Brain pericyte (primary cell): ENCODE measurements around the gene RDX.

Experiments
- DNase-seq: peaks from one replicate; pipeline ENCODE4 v3.0.0-alpha.2; 2012; ENCODE audit warnings: low read depth, low spot score

The RDX gene

DNA sequence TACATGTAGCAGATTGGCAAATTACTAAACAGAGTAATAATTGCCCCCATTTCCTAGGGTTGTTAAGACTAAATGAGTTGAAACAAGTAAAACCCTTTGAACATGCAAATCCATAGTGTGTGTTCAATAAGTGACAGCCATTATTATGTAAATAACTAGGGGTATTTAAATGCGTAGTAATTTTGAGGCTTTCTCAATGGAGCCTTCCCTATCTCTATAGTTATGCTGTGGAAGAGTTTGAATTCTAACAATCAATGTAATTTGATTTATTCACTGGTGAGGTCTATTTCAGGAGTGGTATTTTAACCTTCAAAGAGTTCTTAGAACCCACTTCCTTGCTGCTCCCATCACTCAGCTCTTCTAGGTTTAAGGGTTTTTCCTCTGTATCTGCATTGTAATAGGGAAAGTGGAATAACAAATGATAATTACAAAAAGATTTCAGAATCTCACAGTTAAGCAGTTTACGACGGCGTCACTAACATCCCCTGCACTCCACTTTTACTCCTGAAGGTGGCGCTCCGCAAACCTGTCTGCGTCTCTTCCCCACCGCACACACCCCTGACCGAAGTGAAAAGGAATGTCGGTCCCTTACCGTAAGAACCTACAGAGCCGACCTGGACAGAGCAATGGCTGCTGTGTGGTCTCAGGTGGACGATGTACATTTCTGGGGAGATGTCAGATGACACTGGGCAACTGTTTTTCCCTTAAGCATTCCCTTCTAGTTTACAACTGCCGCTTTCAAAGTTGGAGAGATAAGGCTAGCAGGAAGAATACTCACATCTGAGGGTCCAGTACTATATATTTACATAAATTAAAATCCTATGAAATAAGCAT is 122.4 kb downstream of the RDX start:
- DNase-seq = no peak

DNA sequence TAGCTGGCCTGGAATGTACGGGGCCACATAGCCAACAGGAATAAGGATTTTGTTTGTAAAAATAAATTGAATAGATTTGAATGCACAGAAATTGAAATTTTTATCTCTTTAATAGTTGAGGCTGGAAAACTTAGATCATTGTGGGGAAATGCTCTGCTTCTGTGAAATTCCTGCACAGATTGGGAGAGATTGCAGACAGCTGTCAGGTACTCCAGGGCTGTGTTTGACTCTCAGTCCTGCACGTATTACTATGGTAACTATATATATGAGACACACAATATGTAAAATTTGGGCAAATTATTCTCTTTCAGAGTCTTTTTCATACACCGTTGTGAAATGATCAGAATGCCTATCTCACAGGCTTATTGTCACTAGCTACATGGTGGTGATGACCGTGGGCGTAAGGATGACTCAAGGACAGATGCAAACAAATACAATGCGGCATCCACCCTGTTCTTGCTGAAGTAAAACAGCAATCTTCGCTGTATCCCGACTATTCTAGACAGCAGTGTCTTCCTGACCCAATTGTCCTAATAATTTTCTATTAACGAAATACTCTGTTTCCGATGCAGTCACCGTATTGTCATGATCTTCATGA is 123.8 kb downstream of the RDX start:
- no peak for DNase-seq

GRCh38 chr11:110169738-110170137 is 126.7 kb downstream of the RDX start:
- no peak for DNase-seq

- DNase-seq = no peak
Observed at GRCh38 chr11:110168033-110168803, 128.2 kb downstream of the RDX start.

DNA sequence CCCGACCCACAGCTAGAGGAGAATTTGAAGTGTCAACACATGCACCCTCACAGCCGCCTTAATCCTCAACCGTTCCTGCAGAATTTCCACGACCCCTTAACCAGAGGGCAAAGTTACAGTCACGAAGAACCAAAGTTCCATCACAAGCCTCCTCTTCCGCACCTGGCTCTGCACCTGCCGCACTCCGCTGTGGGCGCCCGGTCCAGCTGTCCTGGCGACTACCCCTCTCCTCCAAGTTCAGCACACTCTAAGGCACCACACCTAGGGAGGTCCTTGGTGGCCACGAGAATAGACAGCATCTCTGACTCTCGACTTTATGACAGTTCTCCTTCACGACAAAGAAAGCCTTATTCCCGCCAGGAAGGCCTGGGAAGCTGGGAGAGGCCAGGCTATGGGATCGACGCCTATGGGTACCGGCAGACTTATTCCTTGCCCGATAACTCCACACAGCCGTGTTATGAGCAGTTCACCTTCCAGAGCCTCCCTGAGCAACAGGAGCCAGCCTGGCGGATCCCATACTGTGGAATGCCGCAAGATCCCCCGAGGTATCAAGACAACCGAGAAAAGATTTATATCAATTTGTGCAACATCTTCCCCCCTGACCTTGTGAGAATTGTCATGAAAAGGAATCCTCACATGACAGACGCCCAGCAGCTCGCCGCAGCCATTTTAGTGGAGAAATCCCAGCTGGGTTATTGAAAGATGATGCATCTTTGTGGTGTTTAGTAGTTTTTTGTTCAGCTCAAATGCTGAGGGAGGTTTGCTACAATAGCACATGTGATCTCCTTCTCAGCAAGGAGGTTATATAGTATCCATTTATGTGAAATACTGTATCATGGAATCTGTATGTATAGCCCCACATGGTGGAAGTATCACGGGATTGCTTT is 131.1 kb downstream of the RDX start:
- DNase-seq = no peak

GRCh38 chr11:110162216-110162615 is 134.2 kb downstream of the RDX start:
- no peak for DNase-seq

GRCh38 chr11:110161061-110161460 is 135.4 kb downstream of the RDX start:
- DNase-seq = no peak

DNA sequence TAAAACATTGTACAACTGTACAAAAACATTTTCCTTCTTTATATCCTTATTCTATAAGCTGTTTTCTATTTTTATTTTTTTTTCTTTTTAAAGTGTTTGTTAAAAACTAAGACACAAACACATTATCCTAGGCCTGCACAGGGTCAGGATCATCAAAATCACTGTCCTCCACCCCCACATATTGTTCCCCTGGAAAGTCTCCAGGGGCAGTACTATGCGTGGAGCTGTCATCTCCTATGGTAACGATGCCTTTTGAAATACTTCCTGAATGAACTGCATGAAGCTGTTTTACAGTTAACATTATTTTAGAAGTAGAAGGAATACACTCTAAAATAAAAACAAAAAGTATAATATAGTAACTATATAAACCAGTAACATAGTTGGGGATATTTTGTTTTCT is 136.0 kb downstream of the RDX start:
- no peak for DNase-seq

DNA sequence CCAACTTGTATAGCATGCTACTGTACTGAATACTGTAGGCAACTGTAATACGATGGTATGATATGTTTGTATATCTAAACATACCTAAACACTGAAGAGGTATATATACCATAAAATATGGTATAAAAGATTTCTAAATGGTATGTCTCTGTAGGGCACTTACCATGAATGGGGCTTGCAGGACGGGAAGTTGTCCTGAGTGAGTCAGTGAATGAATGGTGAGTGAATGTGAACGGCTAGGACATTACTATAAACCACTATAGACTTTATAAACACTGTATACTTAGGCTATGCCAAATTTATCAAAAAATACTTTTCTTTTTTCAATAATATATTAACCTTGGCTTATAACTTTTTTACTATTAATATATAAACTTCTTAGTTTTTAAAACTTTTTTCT is 136.4 kb downstream of the RDX start:
- no peak for DNase-seq

DNA sequence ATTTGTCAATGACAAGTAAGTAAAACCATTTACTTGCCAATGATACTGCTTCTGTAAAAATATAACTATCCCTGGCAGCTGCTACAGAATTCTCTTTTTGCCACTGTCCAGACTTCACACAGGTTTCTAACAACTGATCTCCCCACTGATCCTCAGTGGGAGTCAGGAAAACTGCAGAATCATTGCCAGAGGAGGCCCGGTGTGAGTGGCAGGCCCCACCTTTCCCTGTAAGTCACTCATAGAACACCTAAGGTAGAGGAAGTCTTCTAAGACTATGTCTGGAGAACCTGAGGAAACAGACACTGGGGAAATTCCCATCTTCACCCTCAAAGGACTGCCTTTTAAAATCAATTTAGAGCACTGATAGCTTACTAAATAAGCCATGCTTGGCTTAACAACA is 136.9 kb downstream of the RDX start:
- DNase-seq = no peak

DNA sequence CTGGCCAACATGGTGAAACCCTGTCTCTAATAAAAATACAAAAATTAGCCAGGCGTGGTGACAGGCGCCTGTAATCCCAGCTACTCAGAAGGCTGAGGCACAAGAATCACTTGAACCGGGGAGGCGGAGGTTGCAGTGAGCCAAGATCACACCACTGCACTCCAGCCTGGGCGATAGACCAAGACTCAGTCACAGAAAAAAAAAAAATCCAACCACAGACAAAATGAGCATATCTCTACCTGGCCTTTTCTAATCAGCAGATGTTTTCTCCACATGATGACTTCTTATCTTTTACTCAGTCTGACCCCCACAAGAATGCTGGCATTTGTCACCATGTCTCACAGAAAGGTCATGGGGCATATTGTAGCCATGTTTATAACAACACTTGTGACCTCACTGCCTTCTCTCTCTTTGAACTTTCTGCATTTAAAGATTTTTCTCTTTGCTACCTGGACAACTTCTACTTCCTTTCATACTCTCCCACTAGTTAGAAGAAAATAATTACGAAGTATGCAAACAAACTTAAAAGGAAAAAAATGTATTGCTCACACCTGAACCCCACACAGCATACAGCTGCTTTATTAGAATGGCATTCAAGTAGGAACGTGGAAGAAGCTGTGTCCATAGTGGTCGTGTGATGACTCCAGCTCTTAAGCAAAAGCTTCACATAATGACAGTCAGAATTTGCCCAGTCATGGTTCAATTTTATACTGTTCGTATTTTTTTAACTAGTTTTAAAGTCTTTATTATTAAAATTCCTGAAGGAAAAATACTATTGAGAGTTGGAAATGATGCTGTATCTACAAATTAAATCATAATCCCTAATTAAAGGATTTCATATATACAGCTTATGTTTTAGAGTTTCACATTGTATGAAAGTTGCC is 137.9 kb downstream of the RDX start:
- no peak for DNase-seq

DNA sequence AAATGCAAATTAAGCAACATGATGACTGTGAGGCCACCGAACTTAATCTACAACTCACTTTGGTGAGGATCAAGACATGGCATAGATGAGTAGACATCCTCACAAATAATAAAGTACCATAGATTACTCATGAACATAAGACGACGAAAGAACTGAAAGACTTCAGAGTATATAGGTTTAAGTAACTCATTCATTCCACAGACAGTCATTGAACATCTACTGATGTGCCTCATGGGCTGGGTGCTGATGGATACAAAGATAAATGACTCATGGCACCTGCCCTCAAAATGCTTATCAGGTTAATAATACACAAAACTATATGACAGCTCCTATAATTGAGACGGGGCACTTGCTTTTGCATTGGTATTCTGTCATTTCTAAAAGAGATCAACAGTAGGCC is 139.9 kb downstream of the RDX start:
- DNase-seq = no peak

DNA sequence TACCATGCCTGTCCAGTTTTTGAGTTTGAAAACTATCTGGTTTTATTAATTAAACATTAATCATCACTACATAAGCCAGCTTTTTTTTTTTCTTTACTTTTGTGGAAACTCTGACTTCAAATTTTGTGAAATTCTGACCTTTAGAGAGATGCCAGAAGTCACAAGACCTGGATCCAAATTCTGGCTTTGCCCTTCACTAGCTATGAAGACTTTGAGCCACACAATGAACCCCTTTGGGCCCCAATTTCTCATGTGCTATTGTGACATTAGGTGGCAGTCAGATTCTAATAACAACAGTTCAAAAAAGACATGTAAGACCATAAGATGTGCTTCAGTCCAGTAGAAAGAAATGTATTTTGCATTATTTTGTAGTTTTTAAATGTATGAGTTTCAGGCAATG is 142.9 kb downstream of the RDX start:
- no peak for DNase-seq

GRCh38 chr11:110152199-110152598 is 144.2 kb downstream of the RDX start:
- no peak for DNase-seq

- DNase-seq = no peak
Observed at GRCh38 chr11:110148775-110149744, 147.4 kb downstream of the RDX start.

DNA sequence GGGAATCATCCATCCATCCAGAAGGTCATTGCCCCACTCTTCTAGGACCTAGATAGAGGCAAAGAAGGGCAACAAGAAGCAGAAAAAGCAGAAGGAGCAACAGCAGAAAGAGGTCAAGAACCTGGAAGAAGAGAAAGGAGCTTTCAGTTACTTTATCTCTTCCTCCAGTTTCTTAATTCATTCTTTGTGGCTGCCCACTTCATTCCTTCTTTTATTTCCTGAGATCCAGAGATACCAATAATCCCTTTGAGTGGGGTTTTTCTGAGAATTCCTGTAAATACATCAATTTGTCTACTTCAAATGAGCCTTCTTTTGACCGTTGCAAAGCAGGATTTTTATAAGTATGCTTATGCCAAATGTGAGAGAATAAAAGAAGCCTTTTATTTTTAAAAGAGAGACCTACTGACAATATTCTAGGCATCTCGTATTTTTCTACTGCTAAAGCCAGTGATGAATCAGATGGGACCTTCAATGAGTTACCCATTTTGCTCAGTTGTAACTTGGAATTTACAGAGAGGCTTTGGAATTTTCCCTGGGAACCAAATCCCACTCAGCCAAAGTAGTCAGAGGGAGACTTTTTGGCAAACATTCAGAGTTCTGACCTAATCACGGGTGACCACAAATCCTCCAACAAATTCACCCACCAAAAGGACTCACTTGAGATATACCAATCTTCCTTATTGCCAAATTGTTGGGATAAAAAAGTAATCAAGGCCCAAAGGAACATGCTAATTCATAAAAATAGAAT is 148.3 kb downstream of the RDX start:
- DNase-seq = no peak

DNA sequence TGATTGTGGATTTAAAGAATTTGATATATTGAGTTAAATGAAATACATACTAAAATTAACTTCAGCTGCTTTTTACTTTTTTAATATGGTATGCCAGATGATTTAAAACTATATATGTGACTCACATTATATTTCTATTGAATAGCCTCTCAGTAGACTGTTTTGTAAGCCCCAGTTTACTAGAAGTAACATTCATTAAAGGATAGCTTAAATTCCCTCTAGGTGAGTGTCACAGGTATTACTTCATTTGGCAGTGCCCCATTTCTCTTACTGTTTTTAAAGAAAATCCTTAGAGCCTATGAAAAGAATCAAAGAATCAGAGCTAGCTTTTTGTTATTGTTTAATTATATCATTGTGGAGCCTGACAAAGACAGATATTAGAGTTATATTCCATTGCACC is 154.6 kb downstream of the RDX start:
- no peak for DNase-seq

DNA sequence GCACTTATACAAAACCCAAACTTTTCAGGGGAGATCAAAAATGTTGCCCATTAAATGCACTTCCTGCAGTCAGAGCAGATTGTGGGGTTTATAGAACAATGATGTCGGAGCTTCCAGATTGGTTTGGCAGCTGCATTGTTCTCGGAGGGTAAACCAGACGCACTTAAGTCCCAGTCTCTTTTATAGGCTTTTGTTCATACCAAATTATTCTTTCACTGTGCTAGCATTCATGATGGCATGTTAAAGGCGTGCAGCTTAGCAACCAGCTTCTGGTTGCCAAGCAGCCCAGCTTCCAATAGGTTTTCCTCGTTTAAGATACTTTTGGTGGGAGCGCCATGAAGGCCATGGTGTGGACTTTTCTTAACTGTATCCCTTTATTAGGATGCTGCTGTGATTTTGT is 162.3 kb downstream of the RDX start:
- DNase-seq = no peak

GRCh38 chr11:110133160-110133559 is 163.3 kb downstream of the RDX start:
- no peak for DNase-seq
